Mucosa of descending colon (tissue), 3 donors: ENCODE measurements around the gene CCDC57. TPM values are rescaled to one million over a fixed set of nuclear protein-coding genes. Genes with fewer than 3 reads are reported as not detected.

ENCODE experiments used
- microRNA-seq: library from miRNA; unstranded; fragments of <30 nt; microRNA quantifications from one replicate; pipeline ENCODE4, GENCODE V29; 2019
- total RNA-seq, 3 donors: library from RNA; stranded (reverse); fragmentation: NEBNext Ultra II Directional in 2 of 3; extraction: Animal tissue kit (Norgen Biotek cat#: 25700) in 2 of 3; gene quantifications; one replicate each; pipeline versions ENCODE4 v1.2.1 to v1.2.4, GENCODE V29; 2021 to 2023
- donor health status: DM: no; HTN: no; CAD: no; lungs with moderate emphysema.
- donor health status: DM: no; HTN: no; CAD: no.
- donor health status: DM: no; HTN: yes; CAD: no.

Gene CCDC57
- total RNA-seq, 3 donors from 2014 or later: 41.3 to 46.3 (median 45.4) TPM

Small RNAs within 50 kb of the gene (microRNA-seq; reads per million reads assigned to microRNA genes)
- not detected for gene MIR6787

Other genes with a start within 250 kb of the CCDC57 start
- gene ASPSCR1, start 235.2 kb downstream of the CCDC57 start, total RNA-seq: 10 to 100 TPM; 33.1 to 35.2 (median 34.5) TPM
- gene CENPX, start 190.0 kb downstream of the CCDC57 start, total RNA-seq: 100 to 1,000 TPM in 1 of 3 donors, 10 to 100 TPM in 2; 76.3 to 114 (median 81.3) TPM
- 10 to 100 TPM; 18.9 to 20.0 (median 19.8) TPM for gene LRRC45, start 189.5 kb downstream of the CCDC57 start, total RNA-seq
- 1 to 10 TPM; 3.4 to 6.2 (median 4.2) TPM for gene RAC3, start 181.2 kb downstream of the CCDC57 start, total RNA-seq
- gene DCXR, start 175.1 kb downstream of the CCDC57 start, total RNA-seq: 100 to 1,000 TPM in 2 of 3 donors, 10 to 100 TPM in 1; 84.9 to 151 (median 124) TPM
- 10 to 100 TPM; 30.7 to 37.9 (median 30.9) TPM for gene RFNG, start 161.0 kb downstream of the CCDC57 start, total RNA-seq
- gene GPS1, start 160.9 kb downstream of the CCDC57 start, total RNA-seq: 10 to 100 TPM; 73.6 to 81.6 (median 80.4) TPM
- gene DUS1L, start 147.0 kb downstream of the CCDC57 start, total RNA-seq: 100 to 1,000 TPM in 2 of 3 donors, 10 to 100 TPM in 1; 99.8 to 143 (median 138) TPM
- gene FASN, start 114.6 kb downstream of the CCDC57 start, total RNA-seq: 100 to 1,000 TPM in 2 of 3 donors, 10 to 100 TPM in 1; 87.2 to 115 (median 102) TPM
- gene SLC16A3, start 16.2 kb upstream of the CCDC57 start, total RNA-seq: 100 to 1,000 TPM in 2 of 3 donors, 10 to 100 TPM in 1; 41.0 to 150 (median 104) TPM
- 100 to 1,000 TPM; 177 to 221 (median 189) TPM for gene CSNK1D, start 60.9 kb upstream of the CCDC57 start, total RNA-seq
- gene CD7, start 104.8 kb upstream of the CCDC57 start, total RNA-seq: 10 to 100 TPM in 2 of 3 donors, 1 to 10 TPM in 1; 10.0 to 12.8 (median 12.3) TPM
- 100 to 1,000 TPM; 127 to 268 (median 213) TPM for gene SECTM1, start 120.9 kb upstream of the CCDC57 start, total RNA-seq
- gene TEX19, start 146.4 kb upstream of the CCDC57 start, total RNA-seq: not detected
- not detected for gene UTS2R, start 158.9 kb upstream of the CCDC57 start, total RNA-seq
- gene HEXD, start 205.5 kb upstream of the CCDC57 start, total RNA-seq: 10 to 100 TPM; 25.3 to 54.6 (median 42.1) TPM
- gene OGFOD3, start 205.7 kb upstream of the CCDC57 start, total RNA-seq: 10 to 100 TPM; 26.2 to 28.8 (median 26.2) TPM
- gene CYBC1, start 237.9 kb upstream of the CCDC57 start, total RNA-seq: 10 to 100 TPM; 79.2 to 90.5 (median 81.0) TPM
- 10 to 100 TPM; 49.7 to 56.0 (median 55.9) TPM for gene NARF, start 245.9 kb upstream of the CCDC57 start, total RNA-seq